Thyroid gland (tissue), 4 donors: ENCODE measurements around the gene PLA2G6. TPM values are rescaled to one million over a fixed set of nuclear protein-coding genes. Genes with fewer than 3 reads are reported as not detected.

ENCODE experiments used
- DNase-seq, 2 donors: peaks; one replicate each; pipeline ENCODE4 v3.0.0-alpha.2; 2019
- H3K27ac ChIP-seq, 3 donors: fragments of 200-600 bp; sonication (generic); 1 replicate in 2 of 3; 2 replicates in 1 of 3; pipeline ENCODE4 v1.5.1; 2016 to 2019; ENCODE audit warnings: mild to moderate bottlenecking in 1 of 3, moderate library complexity in 1 of 3
- H3K27me3 ChIP-seq: fragments of 200-600 bp; sonication (generic); one replicate; pipeline ENCODE4 v1.5.1; 2019
- H3K36me3 ChIP-seq, 2 donors: fragments of 200-600 bp; sonication (generic); one replicate each; pipeline ENCODE4 v1.5.1; 2016 to 2019
- H3K4me1 ChIP-seq, 2 donors: fragments of 200-600 bp; sonication (generic); one replicate each; pipeline ENCODE4 v1.5.1; 2017 to 2019
- H3K4me3 ChIP-seq, 3 donors: fragments of 200-600 bp; sonication (generic); replicated peaks in 1 of 3; 1 replicate in 2 of 3; 2 replicates in 1 of 3; pipeline ENCODE4 v1.5.1; 2016; ENCODE audit warnings: mild to moderate bottlenecking in 1 of 3
- H3K9me3 ChIP-seq: fragments of 200-600 bp; sonication (generic); one replicate; pipeline ENCODE4 v1.5.1; 2017
- CTCF ChIP-seq, 6 experiments: fragments of 200-600 bp in 3 of 6; fragments of 450-650 bp in 3 of 6; sonication (generic) in 3 of 6; IDR thresholded peaks; one replicate each; pipeline ENCODE4 v1.5.1; 2016 to 2019; ENCODE audit warnings: antibody characterized with exemption in 6 of 6, mild to moderate bottlenecking in 2 of 6, inconsistent platforms in 1 of 6, moderate library complexity in 1 of 6
- POLR2A ChIP-seq, 2 donors: fragments of 450-650 bp; IDR thresholded peaks; one replicate each; pipeline ENCODE4 v1.6.1; 2017; ENCODE audit warnings: antibody characterized with exemption in 2 of 2, mild to moderate bottlenecking in 2 of 2, moderate library complexity in 1 of 2
- WGBS, 2 donors: methylation state at CpG; one replicate each; pipeline ENCODE4 v1.1.5; 2017; 5-methylcytosine and 5-hydroxymethylcytosine counted together
- intact Hi-C: fragments of 100-400 bp; cut with DNase I; formaldehyde crosslinking; loops from one replicate; pipeline ENCODE4 v1.15.1; 2023
- total RNA-seq, 4 donors: library from RNA; depleted of rRNA; stranded (reverse); fragments of >200 nt; gene quantifications; one replicate each; pipeline ENCODE4 v1.2.3, GENCODE V29; 2016

The PLA2G6 gene
- total RNA-seq, 4 donors from 2014 or later, result 106 to 122 (median 112) TPM

DNA sequence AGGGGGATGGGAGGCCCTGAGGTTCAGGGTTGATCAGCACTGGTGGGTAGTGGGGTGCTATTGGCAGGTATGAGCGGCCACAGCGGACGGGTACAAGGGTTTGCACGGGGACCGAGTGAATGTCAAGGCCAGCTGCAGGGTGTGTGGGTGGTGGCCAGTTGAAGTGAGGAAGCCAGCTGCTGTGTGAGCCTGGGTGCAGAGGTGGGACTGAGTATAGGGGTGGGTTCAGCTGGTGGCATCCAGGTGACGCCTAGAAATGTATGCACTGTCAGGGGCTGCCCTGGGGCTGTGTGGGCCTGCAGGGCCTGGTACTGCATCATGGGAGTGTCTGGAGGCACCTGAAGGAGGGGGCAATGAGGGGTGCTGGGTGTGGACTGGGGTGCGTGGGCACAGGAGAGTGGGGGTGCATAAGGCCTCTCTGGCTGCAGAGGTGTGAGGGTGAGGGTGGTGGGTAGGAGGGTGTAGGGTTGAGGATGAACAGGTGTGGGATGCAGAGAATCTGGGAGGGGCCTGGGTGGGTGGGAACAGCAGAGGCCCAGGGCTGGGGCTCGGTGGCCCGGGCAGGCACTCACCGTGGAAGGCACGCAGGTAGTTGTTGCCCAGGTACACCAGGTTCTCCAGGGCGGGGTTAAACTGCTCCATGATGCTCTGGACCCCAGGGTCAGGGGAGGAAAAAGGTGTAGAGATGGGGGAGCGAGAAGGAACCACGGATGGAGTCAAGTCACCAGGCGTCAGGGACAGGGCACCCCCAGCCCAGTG, 72.9 kb downstream of the PLA2G6 start:
- Histone ChIP-seq H3K4me3 (no peak overlapping the region), H3K27ac (no peak overlapping the region), H3K36me3 (no peaks in the 10 kb centered on the region), H3K9me3 (no peaks in the 10 kb centered on the region), H3K27me3 (no peaks in the 10 kb centered on the region), H3K4me1 (no peaks in the 10 kb centered on the region)
- intact Hi-C loops, result no loop called here
- 93% methylated on average over 15 of the region's 15 CpGs for WGBS, 2 donors
- no peak for DNase-seq
- TF ChIP-seq CTCF (IDR thresholded peaks at IDR 0.05) (no peak), POLR2A (IDR thresholded peaks at IDR 0.05) (no peak)

- Histone ChIP-seq H3K4me3 (no peak overlapping the region), H3K9me3 (no peaks in the 10 kb centered on the region), H3K27ac (no peak overlapping the region), H3K27me3 (no peaks in the 10 kb centered on the region), H3K36me3 (no peaks in the 10 kb centered on the region), H3K4me1 (no peaks in the 10 kb centered on the region)
- 76 to 85% methylated on average over 12 of the region's 17 CpGs for WGBS, 2 donors
- no peak for TF ChIP-seq CTCF (IDR thresholded peaks at IDR 0.05)
- TF ChIP-seq POLR2A (IDR thresholded peaks at IDR 0.05), result no peak
- intact Hi-C loops, result no loop called here
- DNase-seq, result no peak
Measured at GRCh38 chr22:38107692-38108515, 73.7 kb downstream of the PLA2G6 start.

DNA sequence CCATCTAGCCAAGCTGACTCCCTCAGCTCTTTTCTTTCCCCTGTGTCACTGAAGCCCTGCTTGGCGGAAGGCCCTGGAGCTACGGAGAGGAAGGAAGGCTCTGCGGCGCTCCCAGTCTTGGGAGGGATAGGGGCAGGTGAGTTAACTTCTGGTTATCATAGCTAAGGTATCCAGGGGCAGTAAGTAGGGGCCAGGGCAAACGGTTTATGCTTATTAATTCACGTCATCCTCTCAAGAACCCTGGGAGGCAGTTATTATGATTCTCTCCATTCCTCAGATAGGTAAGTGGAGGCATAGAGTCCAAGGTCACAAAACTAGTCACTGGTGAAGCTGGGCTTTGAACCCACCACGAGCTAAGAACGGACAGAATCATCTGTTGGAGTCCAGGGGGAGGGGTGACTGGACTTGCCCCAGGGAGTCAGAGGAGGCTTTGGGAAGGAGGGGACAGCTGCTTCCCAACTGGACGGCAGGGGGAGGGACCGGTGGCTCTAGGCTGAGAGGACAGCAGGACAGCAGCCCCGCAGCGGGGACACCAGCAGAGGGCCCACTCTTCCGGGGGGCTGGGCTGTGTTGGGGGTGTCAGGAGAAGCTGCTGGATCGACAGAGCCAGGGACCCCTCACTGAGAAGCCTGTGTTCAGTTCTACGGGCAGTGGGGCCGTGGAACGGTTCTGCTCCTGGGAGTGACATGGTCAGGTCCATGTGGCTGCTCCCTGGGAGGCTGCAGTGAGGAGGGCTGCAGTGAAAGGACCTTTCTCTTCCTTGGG, 74.6 kb downstream of the PLA2G6 start:
- Histone ChIP-seq H3K9me3 (no peaks in the 10 kb centered on the region), H3K27ac (no peak overlapping the region), H3K27me3 (no peaks in the 10 kb centered on the region), H3K36me3 (no peaks in the 10 kb centered on the region), H3K4me3 (no peak overlapping the region), H3K4me1 (no peaks in the 10 kb centered on the region)
- WGBS, 2 donors, result 77 to 82% methylated on average over 12 to 14 of the region's 17 CpGs
- TF ChIP-seq CTCF (IDR thresholded peaks at IDR 0.05) (no peak), POLR2A (IDR thresholded peaks at IDR 0.05) (no peak)
- intact Hi-C loops, result no loop called here
- no peak for DNase-seq

- TF ChIP-seq POLR2A (IDR thresholded peaks at IDR 0.05), result no peak
- TF ChIP-seq CTCF (IDR thresholded peaks at IDR 0.05), result no peak
- Histone ChIP-seq H3K36me3 (no peaks in the 10 kb centered on the region), H3K9me3 (no peaks in the 10 kb centered on the region), H3K4me1 (no peaks in the 10 kb centered on the region), H3K27me3 (no peaks in the 10 kb centered on the region), H3K4me3 (no peak overlapping the region), H3K27ac (no peak overlapping the region)
- 82 to 86% methylated on average over 6 of the region's 6 CpGs for WGBS, 2 donors
- intact Hi-C loops, result no loop called here
- no peak for DNase-seq
Measured at GRCh38 chr22:38104084-38104483, 77.5 kb downstream of the PLA2G6 start.
